Osteocyte (in vitro differentiated cells): Measurements from ENCODE around the gene DRD5. TPM values are rescaled to one million over a fixed set of nuclear protein-coding genes. Genes with fewer than 3 reads are reported as not detected.

ENCODE experiments used
- DNase-seq: peaks from one replicate; pipeline ENCODE4 v3.0.0; 2021; ENCODE audit warnings: mixed read lengths; ENCODE audit not compliant: unreplicated experiment; ENCODE audit errors: extremely low spot score
- H3K27ac Mint-ChIP-seq: one replicate; pipeline ENCODE4 v1.8.0; 2021; ENCODE audit warnings: mild to moderate bottlenecking, mixed read lengths; ENCODE audit not compliant: unreplicated experiment
- H3K27me3 Mint-ChIP-seq: one replicate; pipeline ENCODE4 v1.8.0; 2021; ENCODE audit warnings: mixed read lengths; ENCODE audit not compliant: unreplicated experiment
- H3K36me3 Mint-ChIP-seq: one replicate; pipeline ENCODE4 v1.8.0; 2021; ENCODE audit warnings: mixed read lengths; ENCODE audit not compliant: unreplicated experiment
- H3K4me1 Mint-ChIP-seq: one replicate; pipeline ENCODE4 v1.8.0; 2021; ENCODE audit warnings: mixed read lengths; ENCODE audit not compliant: unreplicated experiment
- H3K4me3 Mint-ChIP-seq: one replicate; pipeline ENCODE4 v1.8.0; 2021; ENCODE audit warnings: mild to moderate bottlenecking, moderate library complexity, mixed read lengths; ENCODE audit not compliant: unreplicated experiment
- H3K9me3 Mint-ChIP-seq: one replicate; pipeline ENCODE4 v1.8.0; 2021; ENCODE audit warnings: mixed read lengths; ENCODE audit not compliant: unreplicated experiment
- total RNA-seq: library from RNA; stranded (reverse); gene quantifications from 2 replicates; pipeline ENCODE4 v1.2.1, GENCODE V29; 2021
- TF ChIP-seq, protein P1 (sequence below): fragments of 200-600 bp; sonication (generic); IDR thresholded peaks from 2 replicates; pipeline ENCODE4 v1.5.0; 2021; ENCODE audit warnings: antibody characterized with exemption, mild to moderate bottlenecking, moderate library complexity

Gene DRD5
- total RNA-seq, 1 donor from 2014 or later = not detected

DNA sequence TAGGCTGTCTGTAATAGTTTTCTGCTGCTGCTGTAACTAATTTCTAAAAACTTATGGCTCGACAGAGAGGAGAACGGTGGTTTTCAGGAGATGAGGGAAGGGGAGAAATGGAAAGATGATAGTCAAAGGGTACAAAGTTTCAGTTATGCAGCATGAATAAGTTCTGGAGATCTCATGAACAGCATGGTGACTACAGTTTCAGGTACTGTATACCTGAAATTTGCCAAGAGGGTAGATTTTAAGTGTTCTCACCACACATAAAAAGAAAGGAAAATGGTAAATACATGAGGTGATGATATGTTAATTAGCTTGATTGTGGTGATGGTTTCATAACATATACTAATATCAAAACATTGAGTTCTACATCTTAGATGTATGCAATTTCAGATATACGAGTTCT is 34.9 kb downstream of the DRD5 start:
- Mint-ChIP-seq H3K4me3 (no peak overlapping the region), H3K27ac (no peak overlapping the region), H3K36me3 (no peaks in the 10 kb centered on the region), H3K27me3 (no peaks in the 10 kb centered on the region), H3K4me1 (no peaks in the 10 kb centered on the region), H3K9me3 (peaks cover 3% of the 10 kb centered on the region)
- no peak for DNase-seq
- TF ChIP-seq, protein P1, sequence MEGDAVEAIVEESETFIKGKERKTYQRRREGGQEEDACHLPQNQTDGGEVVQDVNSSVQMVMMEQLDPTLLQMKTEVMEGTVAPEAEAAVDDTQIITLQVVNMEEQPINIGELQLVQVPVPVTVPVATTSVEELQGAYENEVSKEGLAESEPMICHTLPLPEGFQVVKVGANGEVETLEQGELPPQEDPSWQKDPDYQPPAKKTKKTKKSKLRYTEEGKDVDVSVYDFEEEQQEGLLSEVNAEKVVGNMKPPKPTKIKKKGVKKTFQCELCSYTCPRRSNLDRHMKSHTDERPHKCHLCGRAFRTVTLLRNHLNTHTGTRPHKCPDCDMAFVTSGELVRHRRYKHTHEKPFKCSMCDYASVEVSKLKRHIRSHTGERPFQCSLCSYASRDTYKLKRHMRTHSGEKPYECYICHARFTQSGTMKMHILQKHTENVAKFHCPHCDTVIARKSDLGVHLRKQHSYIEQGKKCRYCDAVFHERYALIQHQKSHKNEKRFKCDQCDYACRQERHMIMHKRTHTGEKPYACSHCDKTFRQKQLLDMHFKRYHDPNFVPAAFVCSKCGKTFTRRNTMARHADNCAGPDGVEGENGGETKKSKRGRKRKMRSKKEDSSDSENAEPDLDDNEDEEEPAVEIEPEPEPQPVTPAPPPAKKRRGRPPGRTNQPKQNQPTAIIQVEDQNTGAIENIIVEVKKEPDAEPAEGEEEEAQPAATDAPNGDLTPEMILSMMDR = no peak

DNA sequence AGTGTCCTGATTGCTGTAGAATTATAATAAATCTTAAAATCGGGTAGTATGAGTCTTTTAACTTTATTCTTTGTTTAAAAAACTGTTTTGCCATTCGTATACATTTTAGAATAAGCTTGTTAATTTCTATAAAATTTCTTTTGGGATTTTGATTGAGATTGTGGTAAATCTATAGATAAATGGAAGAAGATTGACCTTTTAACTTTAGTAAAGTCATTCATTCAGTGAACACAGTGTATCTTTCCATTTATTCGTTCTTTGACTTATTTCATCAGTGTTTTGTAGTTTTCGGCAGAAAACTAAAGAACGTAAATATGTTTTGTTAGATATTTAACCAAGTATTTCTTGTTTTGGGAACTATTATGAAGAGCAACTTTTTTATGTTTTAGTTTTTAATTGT is 38.9 kb downstream of the DRD5 start:
- no peaks in the 10 kb centered on the region for H3K4me1 Mint-ChIP-seq
- no peaks in the 10 kb centered on the region for H3K36me3 Mint-ChIP-seq
- no peak for DNase-seq
- no peak overlapping the region for H3K27ac Mint-ChIP-seq
- TF ChIP-seq, protein P1 = no peak
- H3K27me3 Mint-ChIP-seq = peaks cover 3% of the 10 kb centered on the region
- H3K9me3 Mint-ChIP-seq = peaks cover 10% of the 10 kb centered on the region
- H3K4me3 Mint-ChIP-seq = no peak overlapping the region

DNA sequence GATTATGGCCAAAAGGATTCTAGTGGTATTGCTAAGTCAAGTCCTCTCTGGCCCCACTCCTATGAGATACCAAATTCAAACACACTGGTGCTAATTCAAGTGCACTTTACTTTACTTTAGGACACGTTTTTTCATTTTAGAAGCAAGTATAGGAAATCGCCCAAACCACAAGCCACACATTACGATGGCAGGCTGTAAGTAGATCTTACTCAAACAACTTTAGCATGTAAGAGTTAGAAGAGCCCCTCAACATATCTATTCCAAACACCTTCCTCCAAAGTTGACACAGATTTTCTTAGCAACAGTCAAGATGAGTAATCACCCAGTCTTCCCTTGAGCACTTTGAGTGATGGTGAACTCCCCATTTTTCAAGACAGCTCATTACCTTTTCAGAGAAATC is 43.6 kb downstream of the DRD5 start:
- Mint-ChIP-seq H3K4me3 (no peak overlapping the region), H3K9me3 (peaks cover 15% of the 10 kb centered on the region), H3K27ac (no peak overlapping the region), H3K36me3 (no peaks in the 10 kb centered on the region), H3K27me3 (peaks cover 3% of the 10 kb centered on the region), H3K4me1 (no peaks in the 10 kb centered on the region)
- no peak for DNase-seq
- TF ChIP-seq, protein P1 = no peak

DNA sequence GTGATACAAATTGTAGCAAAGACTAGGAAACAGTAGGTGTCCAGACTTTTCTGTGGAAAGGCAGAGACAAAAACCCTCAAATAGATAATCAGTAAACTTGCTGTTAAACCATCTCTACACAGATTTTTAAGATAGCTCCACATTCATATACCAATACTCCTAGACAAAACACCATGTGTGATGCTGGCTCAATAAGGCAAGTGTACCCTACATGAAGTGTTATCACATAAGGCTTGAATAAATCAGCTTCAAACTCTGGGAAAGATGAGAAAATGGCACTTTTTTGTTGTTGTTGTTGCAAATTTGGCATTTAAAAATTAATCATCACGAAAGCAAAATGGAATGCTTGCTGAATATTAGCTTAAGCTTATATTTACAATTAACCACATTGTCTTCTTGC is 45.1 kb downstream of the DRD5 start:
- Mint-ChIP-seq H3K4me3 (no peak overlapping the region), H3K9me3 (peaks cover 15% of the 10 kb centered on the region), H3K4me1 (no peaks in the 10 kb centered on the region), H3K27ac (no peak overlapping the region), H3K27me3 (peaks cover 3% of the 10 kb centered on the region), H3K36me3 (no peaks in the 10 kb centered on the region)
- DNase-seq = no peak
- TF ChIP-seq, protein P1 = no peak

DNA sequence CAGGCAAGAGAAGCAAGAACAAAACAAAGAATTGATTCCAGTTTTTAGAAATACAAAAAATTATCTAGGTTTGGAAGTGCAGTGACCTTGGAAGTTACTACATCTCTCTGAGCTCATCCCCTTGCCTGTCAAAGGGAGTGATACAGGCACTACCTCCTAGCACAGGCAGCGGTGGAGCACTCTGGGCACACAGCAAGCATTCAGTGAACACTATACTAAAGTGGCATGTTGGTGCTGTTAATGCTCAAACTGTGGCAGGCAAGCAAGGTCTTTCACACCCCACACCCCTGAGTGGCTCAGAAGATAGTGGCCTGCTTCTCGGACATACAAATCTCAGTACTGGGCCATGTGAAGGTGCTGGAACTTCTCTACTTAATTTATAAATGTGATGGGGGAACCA is 51.2 kb downstream of the DRD5 start:
- Mint-ChIP-seq H3K36me3 (no peaks in the 10 kb centered on the region), H3K9me3 (peaks cover 10% of the 10 kb centered on the region), H3K27ac (no peak overlapping the region), H3K4me1 (no peaks in the 10 kb centered on the region), H3K4me3 (no peak overlapping the region), H3K27me3 (no peaks in the 10 kb centered on the region)
- no peak for DNase-seq
- TF ChIP-seq, protein P1 = no peak
